Liver (tissue), 9 donors: ENCODE measurements around the gene TOLLIP. TPM values are rescaled to one million over a fixed set of nuclear protein-coding genes. Genes with fewer than 3 reads are reported as not detected.

Experiments used
- DNase-seq: peaks from one replicate; pipeline ENCODE4 v3.0.0-alpha.2; 2017; ENCODE audit warnings: low spot score
- H3K27ac ChIP-seq, 2 donors: one replicate each; pipeline ENCODE4 v1.7.0; 2013; ENCODE audit warnings: inconsistent platforms in 2 of 2, low read length in 2 of 2, control low read depth in 1 of 2, low read depth in 1 of 2, mild to moderate bottlenecking in 1 of 2
- H3K27me3 ChIP-seq, 4 donors: one replicate each; pipeline versions ENCODE4 v1.6.1 to v1.7.0; 2013; ENCODE audit warnings: low read length in 3 of 4, inconsistent platforms in 1 of 4, mild to moderate bottlenecking in 1 of 4, moderate library complexity in 1 of 4; ENCODE audit not compliant: control insufficient read depth in 4 of 4, insufficient read depth in 4 of 4
- H3K36me3 ChIP-seq, 4 donors: one replicate each; pipeline versions ENCODE4 v1.6.1 to v1.7.0; 2013; ENCODE audit warnings: low read length in 3 of 4, mild to moderate bottlenecking in 3 of 4, low read depth in 1 of 4, moderate library complexity in 1 of 4; ENCODE audit not compliant: control insufficient read depth in 4 of 4, insufficient read depth in 3 of 4
- H3K4me1 ChIP-seq, 4 donors: one replicate each; pipeline versions ENCODE4 v1.6.1 to v1.7.0; 2013; ENCODE audit warnings: low read length in 3 of 4, mild to moderate bottlenecking in 3 of 4, moderate library complexity in 1 of 4; ENCODE audit not compliant: control insufficient read depth in 4 of 4, insufficient read depth in 4 of 4
- H3K4me3 ChIP-seq, 3 donors: one replicate each; pipeline versions ENCODE4 v1.6.1 to v1.7.0; 2013; ENCODE audit warnings: low read length in 3 of 3, control low read depth in 1 of 3, low read depth in 1 of 3, mild to moderate bottlenecking in 1 of 3
- H3K9ac ChIP-seq, 2 donors: one replicate each; pipeline ENCODE4 v1.7.0; 2013; ENCODE audit warnings: low read length in 2 of 2, mild to moderate bottlenecking in 2 of 2, moderate library complexity in 2 of 2, control low read depth in 1 of 2, low read depth in 1 of 2
- H3K9me3 ChIP-seq, 4 donors: one replicate each; pipeline versions ENCODE4 v1.6.1 to v1.7.0; 2013; ENCODE audit warnings: low read length in 3 of 4; ENCODE audit not compliant: control insufficient read depth in 4 of 4
- EGR1 ChIP-seq, 2 donors: IDR thresholded peaks; 2 replicates each; pipeline ENCODE4 v1.6.1; 2016 to 2018; ENCODE audit warnings: antibody characterized with exemption in 2 of 2, low read depth in 2 of 2
- FOXA1 ChIP-seq: IDR thresholded peaks from 2 replicates; pipeline ENCODE4 v1.6.1; 2016; ENCODE audit warnings: antibody characterized with exemption
- FOXA2 ChIP-seq: IDR thresholded peaks from 2 replicates; pipeline ENCODE4 v1.6.1; 2016; ENCODE audit warnings: antibody characterized with exemption
- GABPA ChIP-seq, 2 donors: IDR thresholded peaks in 1 of 2; conservative IDR thresholded peaks in 1 of 2; 2 replicates each; pipeline ENCODE4 v1.6.1; 2016; ENCODE audit warnings: antibody characterized with exemption in 2 of 2, mild to moderate bottlenecking in 1 of 2, moderate library complexity in 1 of 2
- HNF4A ChIP-seq, 2 donors: conservative IDR thresholded peaks; 2 replicates each; pipeline ENCODE4 v1.6.1; 2016; ENCODE audit warnings: antibody characterized with exemption in 2 of 2, mild to moderate bottlenecking in 2 of 2
- HNF4G ChIP-seq: IDR thresholded peaks from 2 replicates; pipeline ENCODE4 v1.6.1; 2016; ENCODE audit warnings: antibody characterized with exemption
- JUND ChIP-seq, 2 donors: IDR thresholded peaks; 2 replicates each; pipeline ENCODE4 v1.6.1; 2016; ENCODE audit warnings: antibody characterized with exemption in 2 of 2
- NR2F2 ChIP-seq: IDR thresholded peaks from 2 replicates; pipeline ENCODE4 v1.6.1; 2016; ENCODE audit warnings: antibody characterized with exemption
- RAD21 ChIP-seq, 2 donors: IDR thresholded peaks; 2 replicates each; pipeline ENCODE4 v1.6.1; 2016; ENCODE audit warnings: antibody characterized with exemption in 2 of 2, mild to moderate bottlenecking in 2 of 2
- RXRA ChIP-seq, 2 donors: IDR thresholded peaks; 2 replicates each; pipeline ENCODE4 v1.6.1; 2017 to 2018; ENCODE audit warnings: antibody characterized with exemption in 2 of 2, mild to moderate bottlenecking in 1 of 2
- SP1 ChIP-seq: IDR thresholded peaks from 2 replicates; pipeline ENCODE4 v1.6.1; 2018; ENCODE audit warnings: antibody characterized with exemption, mild to moderate bottlenecking
- TAF1 ChIP-seq: conservative IDR thresholded peaks from 2 replicates; pipeline ENCODE4 v1.6.1; 2016; ENCODE audit warnings: antibody characterized with exemption, mild to moderate bottlenecking
- YY1 ChIP-seq: IDR thresholded peaks from 2 replicates; pipeline ENCODE4 v1.6.1; 2016; ENCODE audit warnings: antibody characterized with exemption, mild to moderate bottlenecking
- WGBS: extraction: QIAGEN DNeasy Blood & Tissue Kit; methylation state at CpG from one replicate; pipeline ENCODE4 v1.1.7; 2013; 5-methylcytosine and 5-hydroxymethylcytosine counted together
- polyA plus RNA-seq, 2 donors: library from polyadenylated mRNA; stranded (reverse) in 1 of 2; unstranded in 1 of 2; fragments of 200-250 nt in 1 of 2; fragments of >200 nt in 1 of 2; fragmentation: Nextera tagmentation in 1 of 2; extraction: Ambion mirVana in 1 of 2; gene quantifications; one replicate each; pipeline versions ENCODE4 v1.2.1 to v1.2.3, GENCODE V29; 2013 to 2015
- total RNA-seq, 2 donors: library from RNA; depleted of rRNA; stranded (reverse); fragments of >200 nt; gene quantifications; one replicate each; pipeline ENCODE4 v1.2.3, GENCODE V29; 2014
- TF ChIP-seq, protein P1 (sequence below): fragments of 150-350 bp; IDR thresholded peaks from 2 replicates; pipeline ENCODE4 v1.5.1; 2017; ENCODE audit warnings: improper control_type of control experiment, low read depth, low read length; ENCODE audit not compliant: missing input control
- TF ChIP-seq, protein P2 (sequence below): IDR thresholded peaks from 2 replicates; pipeline ENCODE4 v1.6.1; 2016; ENCODE audit warnings: antibody characterized with exemption
- TF ChIP-seq, protein P3 (sequence below): IDR thresholded peaks from 2 replicates; pipeline ENCODE4 v1.6.1; 2016; ENCODE audit warnings: antibody characterized with exemption, mild to moderate bottlenecking
- TF ChIP-seq, protein P4 (sequence below): IDR thresholded peaks from 2 replicates; pipeline ENCODE4 v1.6.1; 2016; ENCODE audit warnings: antibody characterized with exemption
- donor health status: healthy.
- donor health status: healthy.
- donor health status: healthy.
- donor health status: healthy.
- donor health status: healthy.

The TOLLIP gene
- total and polyA plus RNA-seq, 4 donors = 27.5 to 102 (median 72.9) TPM

DNA sequence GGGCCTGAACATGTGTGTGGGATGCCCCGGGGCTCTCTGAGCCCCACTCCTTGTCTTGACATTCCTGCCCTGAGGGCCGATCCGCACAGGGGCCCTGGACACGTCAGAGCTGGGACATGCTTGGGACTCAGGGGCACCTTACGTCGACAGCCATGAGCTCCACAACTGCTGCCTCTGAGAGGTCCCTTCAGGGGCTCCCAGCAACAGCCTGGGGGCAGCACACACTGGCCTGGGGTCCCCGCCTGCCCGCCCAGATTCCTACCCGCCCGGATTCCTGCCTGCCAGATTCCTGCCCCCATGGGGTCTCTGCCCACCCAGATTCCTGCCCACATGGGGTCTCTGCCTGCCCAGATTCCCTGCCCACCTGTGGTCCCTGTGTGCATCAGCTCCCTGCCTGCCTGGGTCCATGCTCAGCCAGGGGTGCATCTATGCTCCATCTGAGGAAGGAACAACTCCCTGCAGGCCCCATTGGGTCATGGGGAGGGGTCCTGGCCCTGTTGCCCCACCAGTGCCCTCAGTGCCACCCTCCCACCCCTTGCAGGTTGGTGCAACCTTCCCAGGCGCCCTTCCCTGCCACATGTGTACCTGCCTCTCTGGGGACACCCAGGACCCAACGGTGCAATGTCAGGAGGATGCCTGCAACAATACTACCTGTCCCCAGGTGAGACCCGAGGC lies 50.9 kb downstream of the TOLLIP start:
- no peak overlapping the region for H3K9ac ChIP-seq
- WGBS = 79% methylated on average over 13 of the region's 13 CpGs
- TF ChIP-seq RAD21 (IDR thresholded peaks at IDR 0.05) = no peak
- no peak for TF ChIP-seq JUND (IDR thresholded peaks at IDR 0.05)
- no peak for TF ChIP-seq GABPA (IDR thresholded peaks at IDR 0.05 in 1 of 2, conservative IDR thresholded peaks at IDR 0.05 in 1 of 2)
- no peak for TF ChIP-seq YY1
- no peak for TF ChIP-seq FOXA2
- no peak for TF ChIP-seq RXRA (IDR thresholded peaks at IDR 0.05)
- no peak for TF ChIP-seq SP1
- no peak for TF ChIP-seq HNF4G

DNA sequence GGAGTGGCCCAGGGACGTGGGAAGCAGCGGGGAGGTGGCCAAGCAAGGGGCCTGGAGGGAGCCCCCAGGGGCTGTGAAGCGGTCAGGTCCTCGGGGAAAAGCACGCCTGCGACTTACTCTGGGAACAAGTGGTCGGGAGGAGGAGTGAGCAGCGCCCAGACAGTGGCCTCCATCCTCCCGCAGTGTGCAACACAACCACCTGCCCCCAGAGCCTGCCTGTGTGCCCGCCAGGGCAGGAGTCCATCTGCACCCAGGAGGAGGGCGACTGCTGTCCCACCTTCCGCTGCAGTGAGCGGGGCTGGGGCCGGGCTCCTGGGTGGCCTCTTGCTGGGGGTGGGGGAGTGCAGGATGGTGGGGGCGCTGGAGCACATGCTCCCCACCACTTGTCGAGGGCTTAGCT lies 51.5 kb downstream of the TOLLIP start:
- no peak overlapping the region for H3K9ac ChIP-seq
- no peak overlapping the region for H3K27ac ChIP-seq
- WGBS = 90% methylated on average over 16 of the region's 16 CpGs
- H3K4me3 ChIP-seq = no peak overlapping the region
- no peaks in the 10 kb centered on the region for H3K27me3 ChIP-seq
- peaks cover 7 to 12% (median 10%) of the 10 kb centered on the region in 4 donors for H3K4me1 ChIP-seq
- DNase-seq = no peak
- no peaks in the 10 kb centered on the region for H3K9me3 ChIP-seq
- H3K36me3 ChIP-seq = no peaks in the 10 kb centered on the region
- TF ChIP-seq HNF4G (no peak), FOXA1 (no peak), RAD21 (IDR thresholded peaks at IDR 0.05) (no peak), NR2F2 (no peak)
- TF ChIP-seq, protein P1, sequence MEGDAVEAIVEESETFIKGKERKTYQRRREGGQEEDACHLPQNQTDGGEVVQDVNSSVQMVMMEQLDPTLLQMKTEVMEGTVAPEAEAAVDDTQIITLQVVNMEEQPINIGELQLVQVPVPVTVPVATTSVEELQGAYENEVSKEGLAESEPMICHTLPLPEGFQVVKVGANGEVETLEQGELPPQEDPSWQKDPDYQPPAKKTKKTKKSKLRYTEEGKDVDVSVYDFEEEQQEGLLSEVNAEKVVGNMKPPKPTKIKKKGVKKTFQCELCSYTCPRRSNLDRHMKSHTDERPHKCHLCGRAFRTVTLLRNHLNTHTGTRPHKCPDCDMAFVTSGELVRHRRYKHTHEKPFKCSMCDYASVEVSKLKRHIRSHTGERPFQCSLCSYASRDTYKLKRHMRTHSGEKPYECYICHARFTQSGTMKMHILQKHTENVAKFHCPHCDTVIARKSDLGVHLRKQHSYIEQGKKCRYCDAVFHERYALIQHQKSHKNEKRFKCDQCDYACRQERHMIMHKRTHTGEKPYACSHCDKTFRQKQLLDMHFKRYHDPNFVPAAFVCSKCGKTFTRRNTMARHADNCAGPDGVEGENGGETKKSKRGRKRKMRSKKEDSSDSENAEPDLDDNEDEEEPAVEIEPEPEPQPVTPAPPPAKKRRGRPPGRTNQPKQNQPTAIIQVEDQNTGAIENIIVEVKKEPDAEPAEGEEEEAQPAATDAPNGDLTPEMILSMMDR = no peak

More for the DNA sequence above, 50.9 kb downstream of the TOLLIP start:
- Histone ChIP-seq H3K27ac (no peak overlapping the region), H3K27me3 (no peaks in the 10 kb centered on the region), H3K4me1 (peaks cover 8 to 18% (median 14%) of the 10 kb centered on the region in 4 donors), H3K36me3 (no peaks in the 10 kb centered on the region), H3K9me3 (no peaks in the 10 kb centered on the region), H3K4me3 (no peak overlapping the region)
- DNase-seq = no peak

DNA sequence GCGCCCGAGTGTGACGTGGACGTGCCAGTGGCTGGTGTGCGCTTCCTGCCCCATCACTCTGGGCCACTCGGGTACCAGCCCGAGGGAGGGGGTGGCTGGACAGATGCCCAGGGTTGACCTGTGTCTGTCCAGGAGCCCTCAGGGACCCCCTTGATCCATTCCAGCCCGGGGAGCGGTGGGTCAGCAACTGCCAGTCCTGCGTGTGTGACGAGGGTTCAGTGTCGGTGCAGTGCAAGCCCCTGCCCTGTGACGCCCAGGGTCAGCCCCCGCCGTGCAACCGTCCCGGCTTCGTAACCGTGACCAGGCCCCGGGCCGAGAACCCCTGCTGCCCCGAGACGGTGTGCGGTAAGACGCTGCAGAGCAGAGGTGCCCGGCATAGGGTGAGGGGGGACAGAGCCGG lies 52.1 kb downstream of the TOLLIP start:
- WGBS = 95% methylated on average over 27 of the region's 27 CpGs
- H3K9ac ChIP-seq = no peak overlapping the region
- H3K4me1 ChIP-seq = peaks cover 4 to 7% (median 5%) of the 10 kb centered on the region in 4 donors
- H3K4me3 ChIP-seq = no peak overlapping the region
- no peak for DNase-seq
- H3K36me3 ChIP-seq = no peaks in the 10 kb centered on the region
- H3K9me3 ChIP-seq = no peaks in the 10 kb centered on the region
- no peaks in the 10 kb centered on the region for H3K27me3 ChIP-seq
- H3K27ac ChIP-seq = no peak overlapping the region
- TF ChIP-seq, protein P1 = no peak
- TF ChIP-seq SP1 = no peak
- TF ChIP-seq TAF1 = no peak
- TF ChIP-seq HNF4G = no peak
- no peak for TF ChIP-seq FOXA1
- TF ChIP-seq, protein P2, sequence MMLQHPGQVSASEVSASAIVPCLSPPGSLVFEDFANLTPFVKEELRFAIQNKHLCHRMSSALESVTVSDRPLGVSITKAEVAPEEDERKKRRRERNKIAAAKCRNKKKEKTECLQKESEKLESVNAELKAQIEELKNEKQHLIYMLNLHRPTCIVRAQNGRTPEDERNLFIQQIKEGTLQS = no peak
- TF ChIP-seq RXRA (IDR thresholded peaks at IDR 0.05) = no peak
- no peak for TF ChIP-seq GABPA (IDR thresholded peaks at IDR 0.05 in 1 of 2, conservative IDR thresholded peaks at IDR 0.05 in 1 of 2)
- no peak for TF ChIP-seq YY1
- no peak for TF ChIP-seq RAD21 (IDR thresholded peaks at IDR 0.05)
- no peak for TF ChIP-seq HNF4A (conservative IDR thresholded peaks at IDR 0.05)
- no peak for TF ChIP-seq FOXA2
- TF ChIP-seq, protein P3, sequence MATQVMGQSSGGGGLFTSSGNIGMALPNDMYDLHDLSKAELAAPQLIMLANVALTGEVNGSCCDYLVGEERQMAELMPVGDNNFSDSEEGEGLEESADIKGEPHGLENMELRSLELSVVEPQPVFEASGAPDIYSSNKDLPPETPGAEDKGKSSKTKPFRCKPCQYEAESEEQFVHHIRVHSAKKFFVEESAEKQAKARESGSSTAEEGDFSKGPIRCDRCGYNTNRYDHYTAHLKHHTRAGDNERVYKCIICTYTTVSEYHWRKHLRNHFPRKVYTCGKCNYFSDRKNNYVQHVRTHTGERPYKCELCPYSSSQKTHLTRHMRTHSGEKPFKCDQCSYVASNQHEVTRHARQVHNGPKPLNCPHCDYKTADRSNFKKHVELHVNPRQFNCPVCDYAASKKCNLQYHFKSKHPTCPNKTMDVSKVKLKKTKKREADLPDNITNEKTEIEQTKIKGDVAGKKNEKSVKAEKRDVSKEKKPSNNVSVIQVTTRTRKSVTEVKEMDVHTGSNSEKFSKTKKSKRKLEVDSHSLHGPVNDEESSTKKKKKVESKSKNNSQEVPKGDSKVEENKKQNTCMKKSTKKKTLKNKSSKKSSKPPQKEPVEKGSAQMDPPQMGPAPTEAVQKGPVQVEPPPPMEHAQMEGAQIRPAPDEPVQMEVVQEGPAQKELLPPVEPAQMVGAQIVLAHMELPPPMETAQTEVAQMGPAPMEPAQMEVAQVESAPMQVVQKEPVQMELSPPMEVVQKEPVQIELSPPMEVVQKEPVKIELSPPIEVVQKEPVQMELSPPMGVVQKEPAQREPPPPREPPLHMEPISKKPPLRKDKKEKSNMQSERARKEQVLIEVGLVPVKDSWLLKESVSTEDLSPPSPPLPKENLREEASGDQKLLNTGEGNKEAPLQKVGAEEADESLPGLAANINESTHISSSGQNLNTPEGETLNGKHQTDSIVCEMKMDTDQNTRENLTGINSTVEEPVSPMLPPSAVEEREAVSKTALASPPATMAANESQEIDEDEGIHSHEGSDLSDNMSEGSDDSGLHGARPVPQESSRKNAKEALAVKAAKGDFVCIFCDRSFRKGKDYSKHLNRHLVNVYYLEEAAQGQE = no peak
- TF ChIP-seq EGR1 (IDR thresholded peaks at IDR 0.05; ENCODE audit: low read depth in 2 of 2) = no peak
- TF ChIP-seq JUND (IDR thresholded peaks at IDR 0.05) = no peak
- TF ChIP-seq, protein P4, sequence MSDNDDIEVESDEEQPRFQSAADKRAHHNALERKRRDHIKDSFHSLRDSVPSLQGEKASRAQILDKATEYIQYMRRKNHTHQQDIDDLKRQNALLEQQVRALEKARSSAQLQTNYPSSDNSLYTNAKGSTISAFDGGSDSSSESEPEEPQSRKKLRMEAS = no peak
- no peak for TF ChIP-seq NR2F2
